H9 (cell line): ENCODE data around the gene ENPEP. TPM values are rescaled to one million over a fixed set of nuclear protein-coding genes. Genes with fewer than 3 reads are reported as not detected.

Experiments used
- DNase-seq: peaks from one replicate; pipeline ENCODE4 v3.0.0-alpha.2; 2017
- H2AFZ ChIP-seq: one replicate; pipeline ENCODE4 v1.6.1; 2013; ENCODE audit warnings: mild to moderate bottlenecking, low read length, control low read depth, moderate library complexity
- H2AK5ac ChIP-seq: 2 replicates; pipeline ENCODE4 v1.6.1; 2013; ENCODE audit warnings: low read length, control low read depth, mixed read lengths; ENCODE audit not compliant: insufficient read length
- H2BK120ac ChIP-seq: one replicate; pipeline ENCODE4 v1.6.1; 2013; ENCODE audit warnings: low read depth, mild to moderate bottlenecking, low read length, control low read depth, inconsistent platforms; ENCODE audit not compliant: poor library complexity, severe bottlenecking
- H2BK12ac ChIP-seq: 2 replicates; pipeline ENCODE4 v1.6.1; 2013; ENCODE audit warnings: low read length, control low read depth, mixed read lengths, low read depth; ENCODE audit not compliant: insufficient read length
- H2BK15ac ChIP-seq: 2 replicates; pipeline ENCODE4 v1.6.1; 2013; ENCODE audit warnings: low read depth, low read length, control low read depth
- H2BK20ac ChIP-seq: one replicate; pipeline ENCODE4 v1.6.1; 2013; ENCODE audit warnings: low read depth, mild to moderate bottlenecking, low read length, control low read depth, inconsistent platforms; ENCODE audit not compliant: poor library complexity, severe bottlenecking
- H2BK5ac ChIP-seq: 2 replicates; pipeline ENCODE4 v1.6.1; 2013; ENCODE audit warnings: low read length, control low read depth, mixed read lengths; ENCODE audit not compliant: insufficient read length
- H3K14ac ChIP-seq: 2 replicates; pipeline ENCODE4 v1.6.1; 2013; ENCODE audit warnings: low read length, control low read depth; ENCODE audit not compliant: insufficient read depth
- H3K18ac ChIP-seq: 2 replicates; pipeline ENCODE4 v1.6.1; 2013; ENCODE audit warnings: low read depth, mild to moderate bottlenecking, mixed read lengths, low read length, control low read depth; ENCODE audit not compliant: insufficient read length
- H3K23ac ChIP-seq: 2 replicates; pipeline ENCODE4 v1.6.1; 2013; ENCODE audit warnings: low read length, control low read depth, mixed read lengths, low read depth; ENCODE audit not compliant: insufficient read length
- H3K23me2 ChIP-seq: 2 replicates; pipeline ENCODE4 v1.6.1; 2013; ENCODE audit warnings: low read depth, mild to moderate bottlenecking, mixed read lengths, low read length, control low read depth; ENCODE audit not compliant: insufficient read length, poor library complexity, severe bottlenecking
- H3K27ac ChIP-seq: 2 replicates; pipeline ENCODE4 v1.5.1; 2013; ENCODE audit warnings: low read length, control low read depth, mixed read lengths, low read depth; ENCODE audit not compliant: insufficient read length
- H3K27me3 ChIP-seq: 2 replicates; pipeline ENCODE4 v1.6.1; 2013; ENCODE audit warnings: low read length, control low read depth, inconsistent platforms; ENCODE audit not compliant: insufficient read depth
- H3K4ac ChIP-seq: 2 replicates; pipeline ENCODE4 v1.6.1; 2013; ENCODE audit warnings: low read depth, mild to moderate bottlenecking, control low read depth, inconsistent platforms, low read length, moderate library complexity
- H3K4me1 ChIP-seq: 2 replicates; pipeline ENCODE4 v1.6.1; 2013; ENCODE audit warnings: low read length, control low read depth, inconsistent platforms; ENCODE audit not compliant: insufficient read depth
- H3K4me2 ChIP-seq: 2 replicates; pipeline ENCODE4 v1.6.1; 2013; ENCODE audit warnings: low read length, control low read depth, mixed read lengths; ENCODE audit not compliant: insufficient read length, insufficient read depth
- H3K56ac ChIP-seq: 2 replicates; pipeline ENCODE4 v1.6.1; 2013; ENCODE audit warnings: low read depth, mild to moderate bottlenecking, mixed read lengths, low read length, control low read depth; ENCODE audit not compliant: insufficient read length
- H3K79me1 ChIP-seq: 2 replicates; pipeline ENCODE4 v1.6.1; 2013; ENCODE audit warnings: low read depth, mild to moderate bottlenecking, moderate library complexity, low read length, control low read depth, inconsistent platforms; ENCODE audit not compliant: insufficient read depth, poor library complexity, severe bottlenecking
- H3K79me2 ChIP-seq: 2 replicates; pipeline ENCODE4 v1.6.1; 2013; ENCODE audit warnings: low read length, control low read depth, inconsistent platforms; ENCODE audit not compliant: insufficient read depth
- H3K9ac ChIP-seq: 2 replicates; pipeline ENCODE4 v1.6.1; 2013; ENCODE audit warnings: low read length, control low read depth, mixed read lengths; ENCODE audit not compliant: insufficient read length; ENCODE audit errors: extremely low read depth
- H3K9me3 ChIP-seq: one replicate; pipeline ENCODE4 v1.6.1; 2013; ENCODE audit warnings: low read depth, low read length, inconsistent platforms; ENCODE audit not compliant: control insufficient read depth
- H3T11ph ChIP-seq: one replicate; pipeline ENCODE4 v1.6.1; 2013; ENCODE audit warnings: mild to moderate bottlenecking, low read length, control low read depth, inconsistent platforms
- H4K20me1 ChIP-seq: one replicate; pipeline ENCODE4 v1.6.1; 2013; ENCODE audit not compliant: control insufficient read depth, insufficient read length, insufficient read depth
- H4K5ac ChIP-seq: 2 replicates; pipeline ENCODE4 v1.6.1; 2013; ENCODE audit warnings: low read depth, mild to moderate bottlenecking, mixed read lengths, low read length, control low read depth; ENCODE audit not compliant: insufficient read length
- H4K8ac ChIP-seq: replicated peaks from 2 replicates; pipeline ENCODE4 v1.6.1; 2013; ENCODE audit warnings: low read length, control low read depth, mixed read lengths, low read depth; ENCODE audit not compliant: insufficient read length
- H4K91ac ChIP-seq: 2 replicates; pipeline ENCODE4 v1.6.1; 2013; ENCODE audit warnings: low read depth, mild to moderate bottlenecking, moderate library complexity, mixed read lengths, low read length, control low read depth; ENCODE audit not compliant: insufficient read length
- H3K27ac Mint-ChIP-seq, 3 experiments: 2 replicates in 2 of 3; 3 replicates in 1 of 3; pipeline ENCODE4 v1.8.0; 2020 to 2021; ENCODE audit warnings: mixed read lengths in 3 of 3, mild to moderate bottlenecking in 1 of 3, moderate library complexity in 1 of 3
- H3K27me3 Mint-ChIP-seq: 2 replicates; pipeline ENCODE4 v1.8.0; 2021; ENCODE audit warnings: low read depth, mild to moderate bottlenecking, moderate library complexity, mixed read lengths
- H3K36me3 Mint-ChIP-seq, 3 experiments: 2 replicates in 2 of 3; 3 replicates in 1 of 3; pipeline ENCODE4 v1.8.0; 2020 to 2021; ENCODE audit warnings: low read depth in 3 of 3, mixed read lengths in 3 of 3; ENCODE audit not compliant: insufficient read depth in 1 of 3
- H3K4me1 Mint-ChIP-seq, 2 experiments: 2 replicates each; pipeline ENCODE4 v1.8.0; 2020; ENCODE audit warnings: mixed read lengths in 2 of 2
- H3K4me3 Mint-ChIP-seq, 2 experiments: 2 replicates in 1 of 2; 3 replicates in 1 of 2; pipeline ENCODE4 v1.8.0; 2020 to 2021; ENCODE audit warnings: mild to moderate bottlenecking in 2 of 2, mixed read lengths in 2 of 2, moderate library complexity in 1 of 2
- H3K9me3 Mint-ChIP-seq, 2 experiments: 2 replicates in 1 of 2; 3 replicates in 1 of 2; pipeline ENCODE4 v1.8.0; 2020; ENCODE audit warnings: mild to moderate bottlenecking in 2 of 2, mixed read lengths in 2 of 2, moderate library complexity in 1 of 2
- total RNA-seq: library from RNA; stranded (reverse); gene quantifications from 2 replicates; pipeline ENCODE4 v1.2.1, GENCODE V29; 2021
- TF ChIP-seq, protein P1 (sequence below): fragments of 200-600 bp; sonication (generic); conservative IDR thresholded peaks from 3 replicates; pipeline ENCODE4 v1.8.0; 2021; ENCODE audit warnings: antibody characterized with exemption, mild to moderate bottlenecking

ENPEP gene
- total RNA-seq, 1 experiment from 2014 or later = 0.44 TPM

DNA sequence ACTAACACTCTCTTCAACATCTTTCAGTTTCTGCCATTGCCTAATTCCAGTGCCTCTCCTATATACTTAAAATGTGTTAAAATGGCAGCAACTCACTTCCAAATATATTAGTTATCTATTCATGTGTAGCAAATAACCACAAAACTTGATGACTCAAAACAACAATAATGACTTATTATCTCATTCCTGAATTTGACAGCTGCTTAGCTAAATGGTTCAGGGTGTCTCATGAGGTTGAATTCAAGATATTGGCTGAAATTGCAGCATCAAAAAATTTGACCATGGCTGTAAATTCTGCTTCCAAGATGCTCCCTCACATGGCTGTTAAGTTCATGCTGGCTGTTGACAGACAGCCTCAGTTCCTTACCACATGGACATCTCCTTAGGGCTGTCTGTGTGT, 121.6 kb downstream of the ENPEP start:
- H2BK20ac ChIP-seq = no peak overlapping the region
- H2AFZ ChIP-seq = no peak overlapping the region
- no peaks in the 10 kb centered on the region for H4K20me1 ChIP-seq
- H2BK120ac ChIP-seq = no peak overlapping the region
- Mint-ChIP-seq H3K27me3 (no peaks in the 10 kb centered on the region; the same call in 1 of the 2 replicates), H3K27ac (no peak overlapping the region), H3K4me1 (no peaks in the 10 kb centered on the region), H3K9me3 (peaks cover 0 to 10% of the 10 kb centered on the region in 2 experiments; a peak in 3 of 5 replicates), H3K4me3 (no peak overlapping the region), H3K36me3 (peaks cover 0 to 23% (median 0%) of the 10 kb centered on the region in 3 experiments; a peak in 4 of 7 replicates)
- H3K56ac ChIP-seq = no peak overlapping the region
- no peak overlapping the region for H3K27ac ChIP-seq
- H2BK12ac ChIP-seq = no peak overlapping the region
- H3K23ac ChIP-seq = no peak overlapping the region
- no peaks in the 10 kb centered on the region for H3K79me2 ChIP-seq
- H3K4ac ChIP-seq = no peak overlapping the region
- DNase-seq = no peak
- H3K23me2 ChIP-seq = no peaks in the 10 kb centered on the region
- no peak overlapping the region for H3K18ac ChIP-seq
- H4K5ac ChIP-seq = no peak overlapping the region
- H4K8ac ChIP-seq = no peak overlapping the region
- H3K14ac ChIP-seq = no peak overlapping the region
- TF ChIP-seq, protein P1, sequence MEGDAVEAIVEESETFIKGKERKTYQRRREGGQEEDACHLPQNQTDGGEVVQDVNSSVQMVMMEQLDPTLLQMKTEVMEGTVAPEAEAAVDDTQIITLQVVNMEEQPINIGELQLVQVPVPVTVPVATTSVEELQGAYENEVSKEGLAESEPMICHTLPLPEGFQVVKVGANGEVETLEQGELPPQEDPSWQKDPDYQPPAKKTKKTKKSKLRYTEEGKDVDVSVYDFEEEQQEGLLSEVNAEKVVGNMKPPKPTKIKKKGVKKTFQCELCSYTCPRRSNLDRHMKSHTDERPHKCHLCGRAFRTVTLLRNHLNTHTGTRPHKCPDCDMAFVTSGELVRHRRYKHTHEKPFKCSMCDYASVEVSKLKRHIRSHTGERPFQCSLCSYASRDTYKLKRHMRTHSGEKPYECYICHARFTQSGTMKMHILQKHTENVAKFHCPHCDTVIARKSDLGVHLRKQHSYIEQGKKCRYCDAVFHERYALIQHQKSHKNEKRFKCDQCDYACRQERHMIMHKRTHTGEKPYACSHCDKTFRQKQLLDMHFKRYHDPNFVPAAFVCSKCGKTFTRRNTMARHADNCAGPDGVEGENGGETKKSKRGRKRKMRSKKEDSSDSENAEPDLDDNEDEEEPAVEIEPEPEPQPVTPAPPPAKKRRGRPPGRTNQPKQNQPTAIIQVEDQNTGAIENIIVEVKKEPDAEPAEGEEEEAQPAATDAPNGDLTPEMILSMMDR = no peak
- no peak overlapping the region for H2AK5ac ChIP-seq
- H3K79me1 ChIP-seq = no peaks in the 10 kb centered on the region
- H3K9ac ChIP-seq = no peak overlapping the region
- no peaks in the 10 kb centered on the region for H3K27me3 ChIP-seq
- no peaks in the 10 kb centered on the region for H3K4me1 ChIP-seq
- no peak overlapping the region for H2BK5ac ChIP-seq
- no peaks in the 10 kb centered on the region for H3K9me3 ChIP-seq
- H4K91ac ChIP-seq = no peak overlapping the region
- H3T11ph ChIP-seq = no peak overlapping the region
- H3K4me2 ChIP-seq = no peak overlapping the region
- H2BK15ac ChIP-seq = no peak overlapping the region
